HEK293 (cell line): ENCODE data around the gene CSDE1.

Experiments used
- CTCF ChIA-PET: fragments of 350-600 bp; formaldehyde crosslinking; extraction: SDS; loops from one replicate; lab custom pipeline; 2021; ENCODE audit warnings: antibody characterized with exemption; lab: Yijun Ruan, JAX
- POLR2A ChIA-PET: fragments of 300-600 bp; formaldehyde crosslinking; extraction: SDS; loops from one replicate; lab custom pipeline; 2020; ENCODE audit warnings: antibody characterized with exemption, inconsistent platforms; lab: Yijun Ruan, JAX
- H3K27ac ChIP-seq: fragments of 200-500 bp; sonication (Bioruptor generic); 2 replicates; pipeline ENCODE4 v1.5.1; 2014; ENCODE audit warnings: low read depth, low read length, control low read depth, inconsistent platforms; ENCODE audit errors: extremely low read depth
- H3K36me3 ChIP-seq, 2 experiments: fragments of 200-500 bp in 1 of 2; sonication (Bioruptor generic) in 1 of 2; 1 replicate in 1 of 2; 2 replicates in 1 of 2; pipeline ENCODE4 v1.5.1; 2014 to 2017; ENCODE audit warnings: inconsistent platforms in 2 of 2, low read length in 2 of 2; ENCODE audit not compliant: control insufficient read depth in 2 of 2, insufficient read depth in 1 of 2
- H3K4me1 ChIP-seq: fragments of 200-500 bp; sonication (Bioruptor generic); 2 replicates; pipeline ENCODE4 v1.5.1; 2014; ENCODE audit warnings: mild to moderate bottlenecking, low read length, inconsistent platforms; ENCODE audit not compliant: control insufficient read depth, insufficient read depth
- H3K4me3 ChIP-seq: 2 replicates; pipeline ENCODE4 v1.5.1; 2011; ENCODE audit warnings: low read depth, mild to moderate bottlenecking, control low read depth, low read length, moderate library complexity
- H3K9me3 ChIP-seq: fragments of 200-500 bp; sonication (Bioruptor generic); 2 replicates; pipeline ENCODE4 v1.5.1; 2014; ENCODE audit warnings: low read depth, low read length, inconsistent platforms; ENCODE audit not compliant: control insufficient read depth, insufficient read depth
- FEZF1 ChIP-seq: fragments of 450-650 bp; formaldehyde crosslinking; IDR thresholded peaks from 2 replicates; pipeline ENCODE4 v1.5.1; 2016; ENCODE audit warnings: missing biosample characterization, missing genetic modification characterization
- KLF10 ChIP-seq: fragments of 450-650 bp; IDR thresholded peaks from 2 replicates; pipeline ENCODE4 v1.5.1; 2018; ENCODE audit warnings: missing biosample characterization, mild to moderate bottlenecking, missing genetic modification characterization
- KLF8 ChIP-seq: fragments of 450-650 bp; formaldehyde crosslinking; IDR thresholded peaks from 2 replicates; pipeline ENCODE4 v1.5.1; 2016; ENCODE audit warnings: missing biosample characterization, missing genetic modification characterization
- PRDM1 ChIP-seq: fragments of 450-650 bp; formaldehyde crosslinking; IDR thresholded peaks from 2 replicates; pipeline ENCODE4; 2016; ENCODE audit warnings: missing biosample characterization, missing genetic modification characterization
- SCRT2 ChIP-seq: fragments of 450-650 bp; formaldehyde crosslinking; IDR thresholded peaks from 2 replicates; pipeline ENCODE4 v1.5.1; 2016; ENCODE audit warnings: missing biosample characterization, missing genetic modification characterization
- SP2 ChIP-seq: fragments of 450-650 bp; formaldehyde crosslinking; IDR thresholded peaks from 2 replicates; pipeline ENCODE4 v1.5.1; 2016; ENCODE audit warnings: missing biosample characterization, missing genetic modification characterization
- ZNF10 ChIP-seq: fragments of 450-650 bp; formaldehyde crosslinking; IDR thresholded peaks from 2 replicates; pipeline ENCODE4 v1.5.1; 2017; ENCODE audit warnings: missing biosample characterization, missing genetic modification characterization
- ZNF121 ChIP-seq: fragments of 450-650 bp; formaldehyde crosslinking; IDR thresholded peaks from 2 replicates; pipeline ENCODE4 v1.5.1; 2016; ENCODE audit warnings: missing biosample characterization, missing genetic modification characterization
- ZNF155 ChIP-seq: fragments of 450-650 bp; formaldehyde crosslinking; IDR thresholded peaks from 2 replicates; pipeline ENCODE4 v1.5.1; 2016; ENCODE audit warnings: missing biosample characterization, missing genetic modification characterization
- ZNF530 ChIP-seq: fragments of 450-650 bp; formaldehyde crosslinking; IDR thresholded peaks from 2 replicates; pipeline ENCODE4 v1.5.1; 2016; ENCODE audit warnings: low read depth, missing biosample characterization, missing genetic modification characterization
- ZNF624 ChIP-seq: fragments of 450-650 bp; formaldehyde crosslinking; IDR thresholded peaks from 2 replicates; pipeline ENCODE4 v1.5.1; 2017; ENCODE audit warnings: missing biosample characterization, missing genetic modification characterization
- TF ChIP-seq, protein P1 (sequence below): fragments of 450-650 bp; formaldehyde crosslinking; IDR thresholded peaks from 2 replicates; pipeline ENCODE4 v1.5.1; 2016; ENCODE audit warnings: missing biosample characterization, missing genetic modification characterization
- TF ChIP-seq, protein P2 (sequence below): IDR thresholded peaks from 2 replicates; pipeline ENCODE4 v1.6.1; 2011; ENCODE audit warnings: mild to moderate bottlenecking, low read depth, low read length, borderline replicate concordance
- TF ChIP-seq, protein P3 (sequence below): sonication (generic); formaldehyde crosslinking; IDR thresholded peaks from 2 replicates; pipeline ENCODE4 v1.8.1; 2022; ENCODE audit warnings: mild to moderate bottlenecking, moderate library complexity, missing genetic modification reagents
- TF ChIP-seq, protein P4 (sequence below): fragments of 450-650 bp; formaldehyde crosslinking; conservative IDR thresholded peaks from 2 replicates; pipeline ENCODE4 v1.5.1; 2016; ENCODE audit warnings: low read depth, missing biosample characterization, missing genetic modification characterization
- TF ChIP-seq, protein P5 (sequence below): fragments of 450-650 bp; formaldehyde crosslinking; IDR thresholded peaks from 2 replicates; pipeline ENCODE4 v1.5.1; 2017; ENCODE audit warnings: missing biosample characterization, missing genetic modification characterization

Gene CSDE1

DNA sequence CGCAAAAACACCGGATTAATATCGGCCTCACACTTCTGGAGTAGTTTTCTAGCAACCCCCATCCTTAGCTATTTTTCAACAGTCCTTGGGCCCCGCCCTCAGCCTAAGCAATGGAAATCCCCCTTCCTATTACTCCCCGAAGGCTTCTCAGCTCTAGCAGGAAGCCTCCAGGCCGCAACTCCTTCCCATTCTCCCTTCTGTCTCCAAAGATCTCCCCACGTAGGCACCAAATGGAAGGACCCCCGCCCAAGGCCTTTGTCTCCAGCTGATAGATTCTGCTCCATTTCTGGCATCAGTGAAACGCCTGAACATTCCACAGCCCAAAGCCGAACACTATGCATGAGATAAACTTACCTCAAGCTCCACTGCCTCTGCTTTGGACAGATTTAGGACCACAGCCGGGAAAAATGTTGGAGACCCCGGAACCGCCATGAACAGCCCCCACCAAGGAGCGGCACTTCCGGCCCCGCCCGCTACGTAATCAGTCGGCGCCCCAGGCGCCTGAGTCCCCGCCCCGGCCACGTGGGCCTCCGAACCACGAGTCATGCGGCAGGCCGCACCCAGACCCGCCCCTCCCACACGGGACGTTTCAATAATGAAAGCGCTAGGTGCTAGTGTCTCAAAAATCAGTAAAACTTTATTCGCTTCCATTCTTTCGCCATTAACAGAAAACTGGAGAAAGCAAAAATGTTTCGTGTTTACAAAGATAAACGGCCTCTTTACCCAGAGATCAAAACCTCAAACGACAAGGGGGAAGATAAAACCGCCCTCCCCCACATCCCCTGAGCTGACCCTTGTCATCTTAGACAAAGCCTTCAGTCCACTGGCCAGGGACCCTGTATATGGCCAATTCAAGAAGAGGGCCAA lies 41.2 kb downstream of the CSDE1 start, which contains the start of gene NRAS (continued):
- TF ChIP-seq, protein P1, sequence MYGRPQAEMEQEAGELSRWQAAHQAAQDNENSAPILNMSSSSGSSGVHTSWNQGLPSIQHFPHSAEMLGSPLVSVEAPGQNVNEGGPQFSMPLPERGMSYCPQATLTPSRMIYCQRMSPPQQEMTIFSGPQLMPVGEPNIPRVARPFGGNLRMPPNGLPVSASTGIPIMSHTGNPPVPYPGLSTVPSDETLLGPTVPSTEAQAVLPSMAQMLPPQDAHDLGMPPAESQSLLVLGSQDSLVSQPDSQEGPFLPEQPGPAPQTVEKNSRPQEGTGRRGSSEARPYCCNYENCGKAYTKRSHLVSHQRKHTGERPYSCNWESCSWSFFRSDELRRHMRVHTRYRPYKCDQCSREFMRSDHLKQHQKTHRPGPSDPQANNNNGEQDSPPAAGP (tag by site-specific recombination) = peak; percentile 50; the same call in 1 of the 2 replicates
- TF ChIP-seq, protein P2, sequence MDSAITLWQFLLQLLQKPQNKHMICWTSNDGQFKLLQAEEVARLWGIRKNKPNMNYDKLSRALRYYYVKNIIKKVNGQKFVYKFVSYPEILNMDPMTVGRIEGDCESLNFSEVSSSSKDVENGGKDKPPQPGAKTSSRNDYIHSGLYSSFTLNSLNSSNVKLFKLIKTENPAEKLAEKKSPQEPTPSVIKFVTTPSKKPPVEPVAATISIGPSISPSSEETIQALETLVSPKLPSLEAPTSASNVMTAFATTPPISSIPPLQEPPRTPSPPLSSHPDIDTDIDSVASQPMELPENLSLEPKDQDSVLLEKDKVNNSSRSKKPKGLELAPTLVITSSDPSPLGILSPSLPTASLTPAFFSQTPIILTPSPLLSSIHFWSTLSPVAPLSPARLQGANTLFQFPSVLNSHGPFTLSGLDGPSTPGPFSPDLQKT = no peak; the same call in 1 of the 2 replicates
- TF ChIP-seq SP2 (peak; percentile 73), ZNF10 (tag by site-specific recombination) (no peak), PRDM1 (tag by site-specific recombination) (peak; percentile 92), ZNF624 (no peak), KLF10 (tag by site-specific recombination) (peak; percentile 52; the same call in 1 of the 2 replicates), FEZF1 (tag by site-specific recombination) (no peak), ZNF155 (tag by site-specific recombination) (no peak), ZNF530 (tag by site-specific recombination) (no peak)
- TF ChIP-seq, protein P3, sequence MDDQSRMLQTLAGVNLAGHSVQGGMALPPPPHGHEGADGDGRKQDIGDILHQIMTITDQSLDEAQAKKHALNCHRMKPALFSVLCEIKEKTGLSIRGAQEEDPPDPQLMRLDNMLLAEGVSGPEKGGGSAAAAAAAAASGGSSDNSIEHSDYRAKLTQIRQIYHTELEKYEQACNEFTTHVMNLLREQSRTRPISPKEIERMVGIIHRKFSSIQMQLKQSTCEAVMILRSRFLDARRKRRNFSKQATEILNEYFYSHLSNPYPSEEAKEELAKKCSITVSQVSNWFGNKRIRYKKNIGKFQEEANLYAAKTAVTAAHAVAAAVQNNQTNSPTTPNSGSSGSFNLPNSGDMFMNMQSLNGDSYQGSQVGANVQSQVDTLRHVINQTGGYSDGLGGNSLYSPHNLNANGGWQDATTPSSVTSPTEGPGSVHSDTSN (CRISPR knock-in tag) = 0 out of 2 replicates have a peak, but pooled peaks have one; percentile 38

DNA sequence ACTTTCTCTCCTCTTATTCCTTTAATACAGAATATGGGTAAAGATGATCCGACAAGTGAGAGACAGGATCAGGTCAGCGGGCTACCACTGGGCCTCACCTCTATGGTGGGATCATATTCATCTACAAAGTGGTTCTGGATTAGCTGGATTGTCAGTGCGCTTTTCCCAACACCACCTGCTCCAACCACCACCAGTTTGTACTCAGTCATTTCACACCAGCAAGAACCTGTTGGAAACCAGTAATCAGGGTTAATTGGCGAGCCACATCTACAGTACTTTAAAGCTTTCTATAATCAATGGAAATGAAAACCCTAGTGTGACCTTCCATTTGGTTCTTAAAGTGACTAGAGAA lies 41.9 kb downstream of the CSDE1 start:
- no peaks in the 10 kb centered on the region for H3K9me3 ChIP-seq
- ChIA-PET CTCF (interaction anchor here (0.8 to 1.3 kb wide), 2 partner anchors 262 to 369 kb away, joined by 3 to 6 read pairs; no protein-coding TSS in a partner anchor), POLR2A (interaction anchor here (0.9 to 1.9 kb wide), 5 partner anchors 13 to 64 kb away, joined by 3 to 4 read pairs (median 3); partner anchors contain the start of genes AMPD1, DENND2C and SIKE1)
- no peaks in the 10 kb centered on the region for H3K4me1 ChIP-seq
- no peak for TF ChIP-seq KLF8 (tag by site-specific recombination)
- TF ChIP-seq SCRT2 = peak; percentile 88
- H3K27ac ChIP-seq = 0 out of 2 replicates have a peak overlapping the region, but pooled peaks have one; percentile 16
- peaks cover 37 to 83% of the 10 kb centered on the region in 2 experiments for H3K36me3 ChIP-seq
- H3K4me3 ChIP-seq = peak overlapping the region; percentile 96

DNA sequence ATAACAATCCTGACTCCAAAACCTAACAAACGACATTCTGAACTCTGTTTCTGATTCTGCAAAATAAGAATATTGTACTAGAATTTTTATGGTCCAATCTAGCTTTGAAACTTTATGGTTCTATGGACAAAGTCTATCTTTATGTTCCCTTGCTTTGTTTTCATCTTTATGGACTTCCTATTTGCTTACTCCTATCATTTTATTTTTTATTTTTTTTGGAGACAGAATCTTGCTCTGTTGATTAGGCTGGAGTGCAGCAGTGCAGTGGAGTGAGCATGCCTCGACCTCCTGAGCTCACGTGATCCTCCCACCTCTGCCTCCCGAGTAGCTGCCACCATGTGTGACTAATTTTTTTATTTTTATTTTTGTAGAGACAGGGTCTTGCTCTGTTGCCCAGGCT lies 44.8 kb downstream of the CSDE1 start:
- H3K36me3 ChIP-seq = peaks cover 41 to 79% of the 10 kb centered on the region in 2 experiments
- TF ChIP-seq ZNF121 (tag by site-specific recombination) = 0 out of 2 replicates have a peak, but pooled peaks have one; percentile 29
- TF ChIP-seq, protein P4, sequence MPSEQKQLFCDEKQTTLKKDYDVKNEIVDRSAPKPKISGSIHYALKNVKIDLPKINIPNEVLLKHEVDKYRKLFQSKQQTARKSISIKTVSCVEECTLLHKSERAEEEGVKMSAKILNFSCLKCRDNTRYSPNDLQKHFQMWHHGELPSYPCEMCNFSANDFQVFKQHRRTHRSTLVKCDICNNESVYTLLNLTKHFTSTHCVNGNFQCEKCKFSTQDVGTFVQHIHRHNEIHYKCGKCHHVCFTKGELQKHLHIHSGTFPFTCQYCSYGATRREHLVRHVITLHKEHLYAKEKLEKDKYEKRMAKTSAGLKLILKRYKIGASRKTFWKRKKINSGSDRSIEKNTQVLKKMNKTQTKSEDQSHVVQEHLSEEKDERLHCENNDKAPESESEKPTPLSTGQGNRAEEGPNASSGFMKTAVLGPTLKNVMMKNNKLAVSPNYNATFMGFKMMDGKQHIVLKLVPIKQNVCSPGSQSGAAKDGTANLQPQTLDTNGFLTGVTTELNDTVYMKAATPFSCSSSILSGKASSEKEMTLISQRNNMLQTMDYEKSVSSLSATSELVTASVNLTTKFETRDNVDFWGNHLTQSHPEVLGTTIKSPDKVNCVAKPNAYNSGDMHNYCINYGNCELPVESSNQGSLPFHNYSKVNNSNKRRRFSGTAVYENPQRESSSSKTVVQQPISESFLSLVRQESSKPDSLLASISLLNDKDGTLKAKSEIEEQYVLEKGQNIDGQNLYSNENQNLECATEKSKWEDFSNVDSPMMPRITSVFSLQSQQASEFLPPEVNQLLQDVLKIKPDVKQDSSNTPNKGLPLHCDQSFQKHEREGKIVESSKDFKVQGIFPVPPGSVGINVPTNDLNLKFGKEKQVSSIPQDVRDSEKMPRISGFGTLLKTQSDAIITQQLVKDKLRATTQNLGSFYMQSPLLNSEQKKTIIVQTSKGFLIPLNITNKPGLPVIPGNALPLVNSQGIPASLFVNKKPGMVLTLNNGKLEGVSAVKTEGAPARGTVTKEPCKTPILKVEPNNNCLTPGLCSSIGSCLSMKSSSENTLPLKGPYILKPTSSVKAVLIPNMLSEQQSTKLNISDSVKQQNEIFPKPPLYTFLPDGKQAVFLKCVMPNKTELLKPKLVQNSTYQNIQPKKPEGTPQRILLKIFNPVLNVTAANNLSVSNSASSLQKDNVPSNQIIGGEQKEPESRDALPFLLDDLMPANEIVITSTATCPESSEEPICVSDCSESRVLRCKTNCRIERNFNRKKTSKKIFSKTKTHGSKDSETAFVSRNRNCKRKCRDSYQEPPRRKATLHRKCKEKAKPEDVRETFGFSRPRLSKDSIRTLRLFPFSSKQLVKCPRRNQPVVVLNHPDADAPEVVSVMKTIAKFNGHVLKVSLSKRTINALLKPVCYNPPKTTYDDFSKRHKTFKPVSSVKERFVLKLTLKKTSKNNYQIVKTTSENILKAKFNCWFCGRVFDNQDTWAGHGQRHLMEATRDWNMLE (tag by site-specific recombination) = no peak
- TF ChIP-seq, protein P5, sequence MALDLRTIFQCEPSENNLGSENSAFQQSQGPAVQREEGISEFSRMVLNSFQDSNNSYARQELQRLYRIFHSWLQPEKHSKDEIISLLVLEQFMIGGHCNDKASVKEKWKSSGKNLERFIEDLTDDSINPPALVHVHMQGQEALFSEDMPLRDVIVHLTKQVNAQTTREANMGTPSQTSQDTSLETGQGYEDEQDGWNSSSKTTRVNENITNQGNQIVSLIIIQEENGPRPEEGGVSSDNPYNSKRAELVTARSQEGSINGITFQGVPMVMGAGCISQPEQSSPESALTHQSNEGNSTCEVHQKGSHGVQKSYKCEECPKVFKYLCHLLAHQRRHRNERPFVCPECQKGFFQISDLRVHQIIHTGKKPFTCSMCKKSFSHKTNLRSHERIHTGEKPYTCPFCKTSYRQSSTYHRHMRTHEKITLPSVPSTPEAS (tag by site-specific recombination) = no peak
- POLR2A ChIA-PET = interaction anchor here (1.2 kb wide), 1 partner anchor 10 kb away, joined by 3 read pairs; no protein-coding TSS in a partner anchor
- H3K27ac ChIP-seq = no peak overlapping the region
- no peak overlapping the region for H3K4me3 ChIP-seq
- CTCF ChIA-PET = interaction anchor here (1.2 kb wide), 1 partner anchor 366 kb away, joined by 3 read pairs; no protein-coding TSS in a partner anchor
- H3K9me3 ChIP-seq = no peaks in the 10 kb centered on the region
- H3K4me1 ChIP-seq = no peaks in the 10 kb centered on the region
